K562 (cell line): ENCODE measurements around the gene KCNK4. TPM values are rescaled to one million over a fixed set of nuclear protein-coding genes. Genes with fewer than 3 reads are reported as not detected.

Experiments used
- ATAC-seq: fragments of 200-7000 bp; cut with Tn5 transposase; 3 replicates; pipeline ENCODE4 v1.9.1; 2020; ENCODE audit warnings: moderate library complexity
- BruUV-seq: library from RNA; stranded (reverse); fragments of 400-500 nt; replicated peaks from 2 replicates; lab custom pipeline; 2021; lab: Mats Ljungman, UMichigan
- CTCF ChIA-PET: fragments of 300-600 bp; formaldehyde crosslinking; extraction: SDS; loops from one replicate; lab custom pipeline; 2021; ENCODE audit warnings: low intra/inter-chr PET ratio; lab: Yijun Ruan, JAX
- POLR2A ChIA-PET: fragments of 300-600, 350-650 bp; sonication (Branson Sonifier 250); formaldehyde crosslinking; extraction: SDS; loops from one replicate; lab custom pipeline; 2021; ENCODE audit warnings: antibody characterized with exemption, inconsistent platforms; lab: Yijun Ruan, JAX
- DNase-seq, 4 experiments: peaks; one replicate each; pipeline versions ENCODE4 v3.0.0 to v3.0.0-alpha.2; 2011 to 2018; ENCODE audit warnings: low spot score in 3 of 4, mixed read lengths in 3 of 4; ENCODE audit errors: extremely low read depth in 1 of 4
- FAIRE-seq: peaks from 2 replicates; lab custom pipeline; 2011; peaks lifted over from hg19 to GRCh38; lab: Jason Lieb, UNC
- H2AFZ ChIP-seq: 2 replicates; pipeline ENCODE4 v1.6.0; 2011; ENCODE audit warnings: low read depth, low read length, control low read depth, inconsistent platforms
- H3K27ac ChIP-seq: fragments of 200-600 bp; 3 replicates; pipeline ENCODE4 v1.8.0; 2011; ENCODE audit warnings: low read depth, mild to moderate bottlenecking, control low read depth, inconsistent platforms, low read length, moderate library complexity, mixed read lengths; ENCODE audit errors: extremely low read depth
- H3K27me3 ChIP-seq, 2 experiments: fragments of 300-600 bp in 1 of 2; 2 replicates in 1 of 2; 3 replicates in 1 of 2; pipeline versions ENCODE4 v1.6.0 to v1.8.0; 2011; ENCODE audit warnings: inconsistent platforms in 2 of 2, low read length in 2 of 2, mild to moderate bottlenecking in 1 of 2, mixed read lengths in 1 of 2, moderate library complexity in 1 of 2; ENCODE audit not compliant: control insufficient read depth in 2 of 2, insufficient read depth in 2 of 2
- H3K36me3 ChIP-seq: fragments of 300-600 bp; 3 replicates; pipeline ENCODE4 v1.8.0; 2011; ENCODE audit warnings: mild to moderate bottlenecking, low read length, inconsistent platforms; ENCODE audit not compliant: control insufficient read depth, insufficient read depth
- H3K4me1 ChIP-seq, 2 experiments: fragments of 200-600 bp in 1 of 2; replicated peaks in 1 of 2; 2 replicates in 1 of 2; 3 replicates in 1 of 2; pipeline versions ENCODE4 v1.5.1 to v1.8.0; 2011; ENCODE audit warnings: inconsistent platforms in 2 of 2, low read length in 2 of 2, mild to moderate bottlenecking in 1 of 2, mixed read lengths in 1 of 2, moderate library complexity in 1 of 2; ENCODE audit not compliant: control insufficient read depth in 2 of 2, insufficient read depth in 2 of 2
- H3K4me2 ChIP-seq: 2 replicates; pipeline ENCODE4 v1.6.1; 2011; ENCODE audit warnings: low read length, control low read depth, inconsistent platforms, mixed read lengths; ENCODE audit not compliant: insufficient read depth
- H3K4me3 ChIP-seq: fragments of 200-600 bp; sonication (generic), shearing (Covaris generic); 2 replicates; pipeline ENCODE4 v1.5.1; 2016; ENCODE audit warnings: control low read depth, inconsistent platforms
- H3K79me2 ChIP-seq: fragments of 200-600 bp; 3 replicates; pipeline ENCODE4 v1.8.0; 2011; ENCODE audit warnings: low read length, inconsistent platforms; ENCODE audit not compliant: control insufficient read depth, insufficient read depth
- H3K9ac ChIP-seq, 2 experiments: 2 replicates each; pipeline versions ENCODE4 v1.6.0 to v1.6.1; 2011; ENCODE audit warnings: low read depth in 2 of 2, low read length in 2 of 2, control low read depth in 1 of 2, inconsistent platforms in 1 of 2, mild to moderate bottlenecking in 1 of 2, mixed read lengths in 1 of 2; ENCODE audit not compliant: insufficient read depth in 1 of 2
- H3K9me1 ChIP-seq: one replicate; pipeline ENCODE4 v1.6.0; 2011; ENCODE audit warnings: inconsistent platforms, mild to moderate bottlenecking, low read length, moderate library complexity; ENCODE audit not compliant: control insufficient read depth, insufficient read depth
- H3K9me3 ChIP-seq: replicated peaks from 2 replicates; pipeline ENCODE4 v1.5.1; 2011; ENCODE audit warnings: low read depth, low read length, inconsistent platforms; ENCODE audit not compliant: control insufficient read depth, insufficient read depth
- H4K20me1 ChIP-seq: replicated peaks from 2 replicates; pipeline ENCODE4 v1.6.1; 2011; ENCODE audit warnings: low read length, inconsistent platforms, mixed read lengths; ENCODE audit not compliant: control insufficient read depth, insufficient read depth
- DACH1 ChIP-seq: fragments of 450-650 bp; IDR thresholded peaks from 2 replicates; pipeline ENCODE4 v1.6.1; 2018; ENCODE audit not compliant: partially characterized antibody
- EP400 ChIP-seq: fragments of 450-650 bp; IDR thresholded peaks from 2 replicates; pipeline ENCODE4 v1.6.1; 2017; ENCODE audit warnings: antibody characterized with exemption, mild to moderate bottlenecking, moderate library complexity
- LARP7 ChIP-seq: fragments of 450-650 bp; IDR thresholded peaks from 2 replicates; pipeline ENCODE4 v1.6.1; 2016
- NRF1 ChIP-seq, 2 experiments: fragments of 450-650 bp; IDR thresholded peaks in 1 of 2; conservative IDR thresholded peaks in 1 of 2; 2 replicates each; pipeline ENCODE4 v1.6.1; 2014; ENCODE audit warnings: mild to moderate bottlenecking in 2 of 2
- PCBP1 ChIP-seq: fragments of 200-400 bp; formaldehyde crosslinking; IDR thresholded peaks from 2 replicates; pipeline ENCODE4 v1.6.1; 2018; ENCODE audit warnings: mild to moderate bottlenecking, low read depth, low read length; ENCODE audit not compliant: poor library complexity, severe bottlenecking
- RBFOX2 ChIP-seq: fragments of 200-400 bp; formaldehyde crosslinking; IDR thresholded peaks from 2 replicates; pipeline ENCODE4 v1.6.1; 2017; ENCODE audit warnings: low read depth, mild to moderate bottlenecking, low read length, moderate library complexity
- SMAD2 ChIP-seq: fragments of 150-350 bp; IDR thresholded peaks from 2 replicates; pipeline ENCODE4 v1.6.1; 2014; ENCODE audit warnings: low read depth, mild to moderate bottlenecking, low read length
- SMARCE1 ChIP-seq: fragments of 450-650 bp; IDR thresholded peaks from 2 replicates; pipeline ENCODE4 v1.7.1; 2016; ENCODE audit warnings: mild to moderate bottlenecking
- ZNF282 ChIP-seq: sonication (generic); formaldehyde crosslinking; IDR thresholded peaks from 2 replicates; pipeline ENCODE4 v1.8.1; 2023; ENCODE audit warnings: missing genetic modification reagents
- ZNF3 ChIP-seq: fragments of 250-450 bp; sonication (Bioruptor Pico); IDR thresholded peaks from 2 replicates; pipeline ENCODE4 v1.5.0; 2021; ENCODE audit warnings: mild to moderate bottlenecking, moderate library complexity
- WGBS: fragments of 100-300 bp; shearing (Covaris generic); methylation state at CpG from one replicate; pipeline ENCODE4 v1.1.6; 2016; ENCODE audit warnings: low coverage, mixed read lengths; ENCODE audit not compliant: insufficient coverage; ENCODE audit errors: missing lambda C conversion rate; 5-methylcytosine and 5-hydroxymethylcytosine counted together
- in situ Hi-C: fragments of 300-500 bp; cut with MboI; formaldehyde crosslinking; loops from 4 replicates; pipeline ENCODE4 v1.15.0; 2018; ENCODE audit warnings: inconsistent platforms, mixed read lengths
- intact Hi-C: fragments of 100-400 bp; cut with micrococcal nuclease; formaldehyde crosslinking; loops from 2 replicates; pipeline ENCODE4 v1.14.2; 2022
- polyA plus RNA-seq, 8 experiments: library from polyadenylated mRNA; depleted of rRNA in 4 of 8; stranded (reverse) in 5 of 8; unstranded in 3 of 8; fragments of >200 nt; fragmentation: Nextera tagmentation in 2 of 8; fragmentation: Illumina TruSeq in 1 of 8; extraction: Ambion mirVana in 2 of 8; extraction: Trizol in 1 of 8; gene quantifications; 2 replicates each; pipeline versions ENCODE4 v1.2.1 to v1.2.3, GENCODE V29; 2011 to 2014; ENCODE audit warnings: inconsistent platforms in 1 of 8, missing spikeins in 1 of 8
- total RNA-seq, 7 experiments: library from RNA; depleted of rRNA in 6 of 7; stranded (reverse); fragments of >200 nt in 6 of 7; fragmentation: Illumina TruSeq in 2 of 7; extraction: Trizol in 2 of 7; gene quantifications; 2 replicates each; pipeline versions ENCODE4 v1.2.1 to v1.2.3, GENCODE V29; 2011 to 2021; ENCODE audit warnings: low replicate concordance in 1 of 7
- TF ChIP-seq, protein P1 (sequence below): IDR thresholded peaks from 3 replicates; pipeline ENCODE4 v1.6.1; 2011; ENCODE audit warnings: borderline replicate concordance, mild to moderate bottlenecking; ENCODE audit not compliant: insufficient read length, insufficient read depth
- TF ChIP-seq, protein P2 (sequence below): conservative IDR thresholded peaks from 2 replicates; pipeline ENCODE4 v1.6.1; 2011; ENCODE audit warnings: low read depth, mild to moderate bottlenecking, low read length; ENCODE audit not compliant: control insufficient read depth
- TF ChIP-seq, protein P3 (sequence below): sonication (generic); formaldehyde crosslinking; IDR thresholded peaks from 2 replicates; pipeline ENCODE4 v1.8.1; 2023; ENCODE audit warnings: mild to moderate bottlenecking, missing genetic modification reagents

Gene KCNK4
- total and polyA plus RNA-seq, 9 of the 15 experiments (the other 6 are each of a cell fraction or from before 2014, with no cell fraction given) = not detected

DNA sequence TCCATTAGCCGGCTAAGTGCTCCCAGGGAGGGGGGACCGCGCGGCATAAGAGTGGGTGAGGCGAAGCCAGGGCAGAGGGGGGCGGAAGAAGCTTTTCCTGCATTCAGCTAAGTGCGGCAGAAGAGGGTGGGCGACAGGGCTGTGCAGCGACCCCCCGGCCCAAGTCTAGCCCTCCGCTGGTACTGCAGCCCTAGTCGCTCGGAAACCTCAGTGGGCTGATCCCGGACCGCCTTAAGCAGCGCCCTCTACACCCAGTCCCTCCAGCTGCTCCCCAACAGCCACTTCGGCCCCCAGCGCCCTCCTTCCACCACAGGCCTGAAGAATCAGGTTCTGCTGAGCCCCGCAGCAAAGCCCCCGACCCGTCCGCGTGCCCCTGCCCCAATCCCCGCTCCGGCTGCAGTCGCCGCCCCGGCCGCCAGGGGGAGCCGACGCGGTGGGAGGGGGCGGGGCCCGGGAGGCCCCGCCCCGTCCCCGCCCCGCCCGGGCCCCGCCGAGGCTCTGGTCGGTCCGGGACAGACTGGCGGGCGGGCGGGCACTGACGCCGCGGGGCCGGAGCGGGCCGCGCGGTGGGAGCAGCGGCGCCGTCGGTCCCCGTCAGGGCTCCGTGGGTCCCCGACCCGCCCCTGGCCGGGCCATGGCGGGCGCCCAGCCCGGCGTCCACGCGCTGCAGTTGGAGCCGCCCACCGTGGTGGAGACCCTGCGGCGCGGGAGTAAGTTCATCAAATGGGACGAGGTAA is 39.9 kb upstream of the KCNK4 start, which contains the start of gene PLCB3 (continued):
- TF ChIP-seq, protein P1, sequence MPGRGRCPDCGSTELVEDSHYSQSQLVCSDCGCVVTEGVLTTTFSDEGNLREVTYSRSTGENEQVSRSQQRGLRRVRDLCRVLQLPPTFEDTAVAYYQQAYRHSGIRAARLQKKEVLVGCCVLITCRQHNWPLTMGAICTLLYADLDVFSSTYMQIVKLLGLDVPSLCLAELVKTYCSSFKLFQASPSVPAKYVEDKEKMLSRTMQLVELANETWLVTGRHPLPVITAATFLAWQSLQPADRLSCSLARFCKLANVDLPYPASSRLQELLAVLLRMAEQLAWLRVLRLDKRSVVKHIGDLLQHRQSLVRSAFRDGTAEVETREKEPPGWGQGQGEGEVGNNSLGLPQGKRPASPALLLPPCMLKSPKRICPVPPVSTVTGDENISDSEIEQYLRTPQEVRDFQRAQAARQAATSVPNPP = no peak
- TF ChIP-seq ZNF282 (CRISPR knock-in tag) (no peak), EP400 (peak; percentile 64; the same call in 1 of the 2 replicates), SMAD2 (no peak), NRF1 (conservative IDR thresholded peaks at IDR 0.05 in 1 of 2, IDR thresholded peaks at IDR 0.05 in 1 of 2) (no peak)

DNA sequence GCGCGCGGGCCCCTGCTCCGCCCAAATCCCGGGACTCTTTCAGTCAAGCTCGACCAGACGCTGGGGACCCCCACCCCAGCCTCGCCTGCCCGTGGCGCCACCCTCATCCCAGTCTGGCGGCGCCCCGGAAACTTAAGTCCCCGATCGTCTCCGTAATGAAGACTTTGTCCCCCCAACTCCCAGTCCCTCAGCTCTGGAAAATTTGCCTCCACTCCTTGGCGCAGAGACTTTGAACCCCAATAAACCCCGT is 39.4 kb upstream of the KCNK4 start:
- no peaks in the 10 kb centered on the region for H3K9me3 ChIP-seq
- H3K27me3 ChIP-seq = no peaks in the 10 kb centered on the region
- CTCF ChIA-PET = interaction anchor here (0.6 kb wide), 1 partner anchor 1346 kb away, joined by 3 read pairs; no protein-coding TSS in a partner anchor
- H3K4me1 ChIP-seq = peaks cover 30 to 90% of the 10 kb centered on the region in 2 experiments
- H3K9ac ChIP-seq = peak overlapping the region; percentile 84 to 95
- no TSS peak for BruUV-seq
- no peak for DNase-seq
- TF ChIP-seq, protein P2, sequence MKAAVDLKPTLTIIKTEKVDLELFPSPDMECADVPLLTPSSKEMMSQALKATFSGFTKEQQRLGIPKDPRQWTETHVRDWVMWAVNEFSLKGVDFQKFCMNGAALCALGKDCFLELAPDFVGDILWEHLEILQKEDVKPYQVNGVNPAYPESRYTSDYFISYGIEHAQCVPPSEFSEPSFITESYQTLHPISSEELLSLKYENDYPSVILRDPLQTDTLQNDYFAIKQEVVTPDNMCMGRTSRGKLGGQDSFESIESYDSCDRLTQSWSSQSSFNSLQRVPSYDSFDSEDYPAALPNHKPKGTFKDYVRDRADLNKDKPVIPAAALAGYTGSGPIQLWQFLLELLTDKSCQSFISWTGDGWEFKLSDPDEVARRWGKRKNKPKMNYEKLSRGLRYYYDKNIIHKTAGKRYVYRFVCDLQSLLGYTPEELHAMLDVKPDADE = 0 out of 2 replicates have a peak, but pooled peaks have one; percentile 8
- TF ChIP-seq PCBP1 = peak; percentile 26
- TF ChIP-seq ZNF3 = no peak
- TF ChIP-seq, protein P3, sequence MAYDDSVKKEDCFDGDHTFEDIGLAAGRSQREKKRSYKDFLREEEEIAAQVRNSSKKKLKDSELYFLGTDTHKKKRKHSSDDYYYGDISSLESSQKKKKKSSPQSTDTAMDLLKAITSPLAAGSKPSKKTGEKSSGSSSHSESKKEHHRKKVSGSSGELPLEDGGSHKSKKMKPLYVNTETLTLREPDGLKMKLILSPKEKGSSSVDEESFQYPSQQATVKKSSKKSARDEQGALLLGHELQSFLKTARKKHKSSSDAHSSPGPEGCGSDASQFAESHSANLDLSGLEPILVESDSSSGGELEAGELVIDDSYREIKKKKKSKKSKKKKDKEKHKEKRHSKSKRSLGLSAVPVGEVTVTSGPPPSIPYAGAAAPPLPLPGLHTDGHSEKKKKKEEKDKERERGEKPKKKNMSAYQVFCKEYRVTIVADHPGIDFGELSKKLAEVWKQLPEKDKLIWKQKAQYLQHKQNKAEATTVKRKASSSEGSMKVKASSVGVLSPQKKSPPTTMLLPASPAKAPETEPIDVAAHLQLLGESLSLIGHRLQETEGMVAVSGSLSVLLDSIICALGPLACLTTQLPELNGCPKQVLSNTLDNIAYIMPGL (CRISPR knock-in tag) = 0 out of 2 replicates have a peak, but pooled peaks have one; percentile 7
- TF ChIP-seq SMARCE1 = 0 out of 2 replicates have a peak, but pooled peaks have one; percentile 10
- no peak for TF ChIP-seq LARP7
- TF ChIP-seq RBFOX2 = peak; percentile 25; the same call in 1 of the 2 replicates
- peak; percentile 27 for TF ChIP-seq DACH1
- TF ChIP-seq, all 486 proteins: peak for 6
- peak overlapping the region; percentile 87 for H3K4me3 ChIP-seq
- WGBS = 2% methylated on average over 13 of the region's 18 CpGs
- ATAC-seq (no peak), FAIRE-seq (no peak)
- no peaks in the 10 kb centered on the region for H3K9me1 ChIP-seq
- H4K20me1 ChIP-seq = peaks cover 7% of the 10 kb centered on the region
- peak overlapping the region; percentile 51; the same call in 1 of the 2 replicates for H2AFZ ChIP-seq
- H3K79me2 ChIP-seq = peaks cover 27% of the 10 kb centered on the region
- in situ Hi-C loops (no loop called here), intact Hi-C loops (no loop called here)
- H3K27ac ChIP-seq = peak overlapping the region; percentile 80
- H3K36me3 ChIP-seq = peaks cover 37% of the 10 kb centered on the region; the same call in 2 of the 3 replicates
- H3K4me2 ChIP-seq = peak overlapping the region; percentile 85
- POLR2A ChIA-PET = interaction anchor here (0.7 to 1.8 kb wide), 5 partner anchors 8 to 46 kb away, joined by 3 to 8 read pairs (median 7); partner anchors contain the start of gene FERMT3
